BE2C (cell line): ENCODE data around the gene PARP1.

ENCODE experiments used
- DNase-seq: peaks from one replicate; pipeline ENCODE4 v3.0.0-alpha.2; 2020
- H3K27me3 ChIP-seq: fragments of 250-450 bp; sonication (Bioruptor Pico); 2 replicates; pipeline ENCODE4 v1.5.1; 2020; ENCODE audit warnings: mild to moderate bottlenecking
- H3K36me3 ChIP-seq: fragments of 250-450 bp; sonication (Bioruptor Pico); 2 replicates; pipeline ENCODE4 v1.5.1; 2020; ENCODE audit warnings: mild to moderate bottlenecking
- H3K4me1 ChIP-seq: fragments of 250-450 bp; sonication (Bioruptor Pico); 2 replicates; pipeline ENCODE4 v1.5.1; 2020
- H3K4me3 ChIP-seq: 2 replicates; pipeline ENCODE4 v1.5.1; 2011; ENCODE audit warnings: low read depth, low read length
- H3K9me3 ChIP-seq: fragments of 250-450 bp; sonication (Bioruptor Pico); 2 replicates; pipeline ENCODE4 v1.5.1; 2020
- TF ChIP-seq, protein P1 (sequence below): IDR thresholded peaks from 2 replicates; pipeline ENCODE4 v1.5.1; 2012; ENCODE audit warnings: mild to moderate bottlenecking, low read depth, low read length

PARP1 gene

DNA sequence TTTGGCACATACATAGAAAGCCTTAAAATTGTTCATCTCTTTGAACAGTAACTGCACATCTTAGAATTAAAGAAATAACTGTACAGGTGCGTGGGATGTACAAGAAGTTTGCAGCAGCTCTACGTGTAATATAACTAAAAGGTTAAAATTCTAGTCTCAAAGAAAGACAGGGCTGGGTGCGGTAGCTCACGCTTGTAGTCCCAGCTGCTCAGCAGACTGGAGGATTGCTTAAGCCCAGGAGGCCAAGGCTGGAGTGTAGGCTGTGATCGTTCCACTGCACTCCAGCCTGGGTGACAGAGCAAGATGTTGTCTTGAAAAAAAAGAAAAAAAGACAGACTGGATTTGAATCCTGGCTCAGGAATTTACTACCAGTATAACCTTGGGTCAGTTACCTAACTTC, 13.4 kb downstream of the PARP1 start:
- TF ChIP-seq, protein P1, sequence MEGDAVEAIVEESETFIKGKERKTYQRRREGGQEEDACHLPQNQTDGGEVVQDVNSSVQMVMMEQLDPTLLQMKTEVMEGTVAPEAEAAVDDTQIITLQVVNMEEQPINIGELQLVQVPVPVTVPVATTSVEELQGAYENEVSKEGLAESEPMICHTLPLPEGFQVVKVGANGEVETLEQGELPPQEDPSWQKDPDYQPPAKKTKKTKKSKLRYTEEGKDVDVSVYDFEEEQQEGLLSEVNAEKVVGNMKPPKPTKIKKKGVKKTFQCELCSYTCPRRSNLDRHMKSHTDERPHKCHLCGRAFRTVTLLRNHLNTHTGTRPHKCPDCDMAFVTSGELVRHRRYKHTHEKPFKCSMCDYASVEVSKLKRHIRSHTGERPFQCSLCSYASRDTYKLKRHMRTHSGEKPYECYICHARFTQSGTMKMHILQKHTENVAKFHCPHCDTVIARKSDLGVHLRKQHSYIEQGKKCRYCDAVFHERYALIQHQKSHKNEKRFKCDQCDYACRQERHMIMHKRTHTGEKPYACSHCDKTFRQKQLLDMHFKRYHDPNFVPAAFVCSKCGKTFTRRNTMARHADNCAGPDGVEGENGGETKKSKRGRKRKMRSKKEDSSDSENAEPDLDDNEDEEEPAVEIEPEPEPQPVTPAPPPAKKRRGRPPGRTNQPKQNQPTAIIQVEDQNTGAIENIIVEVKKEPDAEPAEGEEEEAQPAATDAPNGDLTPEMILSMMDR, result no peak
- no peak for DNase-seq

GRCh38 chr1:226390681-226391080, 17.2 kb downstream of the PARP1 start:
- Histone ChIP-seq H3K36me3 (peaks cover 83% of the 10 kb centered on the region), H3K4me1 (no peaks in the 10 kb centered on the region)
- TF ChIP-seq, protein P1, result no peak

More for the DNA sequence above, 13.4 kb downstream of the PARP1 start:
- Histone ChIP-seq H3K9me3 (no peaks in the 10 kb centered on the region), H3K4me3 (no peak overlapping the region), H3K4me1 (no peaks in the 10 kb centered on the region), H3K27me3 (no peaks in the 10 kb centered on the region), H3K36me3 (peaks cover 64% of the 10 kb centered on the region)

DNA sequence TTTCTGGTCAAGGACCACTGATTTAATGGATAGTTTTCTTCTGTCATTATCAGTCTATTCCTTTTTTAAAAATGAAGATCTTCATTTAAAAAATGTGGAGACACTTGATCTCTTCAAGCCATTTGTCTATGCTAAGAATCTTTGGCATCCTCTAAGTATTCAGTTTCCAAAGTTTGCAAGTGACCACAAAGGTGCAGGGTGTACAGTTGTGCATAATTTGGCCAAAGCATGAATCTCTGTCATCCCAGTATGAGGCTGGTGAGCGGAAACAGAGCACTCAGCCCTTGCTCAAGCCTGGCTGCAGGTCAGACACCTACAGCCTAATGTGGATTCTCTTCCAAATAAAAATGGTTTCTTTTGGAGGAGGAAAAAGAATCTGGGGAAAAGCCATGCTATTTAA, 19.8 kb downstream of the PARP1 start:
- no peaks in the 10 kb centered on the region for H3K27me3 ChIP-seq
- no peaks in the 10 kb centered on the region for H3K4me1 ChIP-seq
- H3K9me3 ChIP-seq, result no peaks in the 10 kb centered on the region
- H3K4me3 ChIP-seq, result no peak overlapping the region
- no peak for DNase-seq
- peaks cover 97% of the 10 kb centered on the region for H3K36me3 ChIP-seq
- TF ChIP-seq, protein P1, result no peak

More at GRCh38 chr1:226390681-226391080, 17.2 kb downstream of the PARP1 start:
- DNase-seq, result no peak
- Histone ChIP-seq H3K27me3 (no peaks in the 10 kb centered on the region), H3K9me3 (no peaks in the 10 kb centered on the region), H3K4me3 (no peak overlapping the region)

DNA sequence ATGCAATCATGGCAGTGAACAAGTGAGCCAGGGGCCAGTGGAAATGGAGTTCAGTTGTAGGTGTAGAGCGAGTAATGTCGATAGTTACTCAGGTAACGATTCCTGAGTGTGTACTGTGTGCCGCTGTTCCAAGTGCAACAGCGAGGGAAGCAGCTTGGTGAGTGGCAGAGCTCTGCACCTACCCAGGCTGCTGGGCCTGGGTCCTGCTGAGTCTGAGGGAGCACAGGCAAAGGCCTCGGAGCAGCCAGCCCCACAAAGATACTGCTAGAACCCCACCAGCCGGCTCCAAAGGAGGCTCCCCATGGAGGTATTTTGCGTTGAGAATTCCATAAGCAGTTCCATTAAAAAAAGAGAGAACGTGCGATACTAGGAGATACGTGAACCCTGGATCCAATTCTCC, 23.2 kb downstream of the PARP1 start:
- no peak for DNase-seq
- peaks cover 97% of the 10 kb centered on the region for H3K36me3 ChIP-seq
- no peaks in the 10 kb centered on the region for H3K9me3 ChIP-seq
- H3K27me3 ChIP-seq, result no peaks in the 10 kb centered on the region
- H3K4me3 ChIP-seq, result no peak overlapping the region
- TF ChIP-seq, protein P1, result no peak
- no peaks in the 10 kb centered on the region for H3K4me1 ChIP-seq

DNA sequence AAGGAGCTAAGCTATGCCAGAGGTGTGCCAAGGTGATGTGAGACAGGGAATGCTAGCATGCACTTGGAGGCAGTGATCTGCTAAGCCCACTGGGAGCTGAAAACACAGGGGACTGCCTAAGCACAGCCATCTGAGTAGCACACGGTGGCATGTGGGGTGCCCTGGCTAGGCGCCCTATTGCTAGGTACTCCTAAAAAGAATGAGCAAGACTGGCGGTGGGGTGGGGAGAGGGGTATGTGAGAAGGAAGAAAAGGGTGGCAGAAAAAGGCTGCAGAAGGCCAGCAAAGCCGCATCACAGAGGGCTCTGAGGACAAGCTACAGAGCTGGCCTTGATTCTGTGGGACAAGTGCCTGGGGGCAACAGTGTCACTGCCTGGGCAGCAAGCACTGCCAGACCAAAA, 23.9 kb downstream of the PARP1 start:
- DNase-seq, result no peak
- H3K9me3 ChIP-seq, result no peaks in the 10 kb centered on the region
- H3K4me3 ChIP-seq, result no peak overlapping the region
- TF ChIP-seq, protein P1, result no peak
- H3K27me3 ChIP-seq, result no peaks in the 10 kb centered on the region
- H3K4me1 ChIP-seq, result no peaks in the 10 kb centered on the region
- H3K36me3 ChIP-seq, result peaks cover 98% of the 10 kb centered on the region

DNA sequence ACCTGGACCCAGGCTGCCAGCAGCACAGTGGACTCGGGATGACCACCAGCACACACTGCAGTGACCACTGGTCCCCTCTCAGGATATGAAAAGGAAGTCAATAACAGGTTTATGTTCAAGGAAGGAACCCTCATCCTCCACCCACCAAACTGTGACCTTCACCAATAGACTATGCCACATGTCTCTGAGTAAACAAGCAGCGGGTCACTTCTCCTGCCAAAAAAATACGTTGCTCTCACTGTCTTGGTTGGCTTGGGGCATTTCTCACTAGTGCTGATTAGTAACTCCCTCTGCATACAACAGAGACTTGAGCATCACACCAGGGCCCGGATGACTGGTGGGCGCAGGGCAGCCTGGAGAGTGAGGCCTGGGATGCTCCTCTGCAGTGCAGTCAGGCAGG, 25.9 kb downstream of the PARP1 start:
- Histone ChIP-seq H3K36me3 (peaks cover 98% of the 10 kb centered on the region), H3K4me3 (no peak overlapping the region), H3K4me1 (no peaks in the 10 kb centered on the region), H3K27me3 (no peaks in the 10 kb centered on the region), H3K9me3 (no peaks in the 10 kb centered on the region)
- DNase-seq, result no peak
- TF ChIP-seq, protein P1, result no peak
